Measurements from ENCODE around the gene SORCS3. TPM values are rescaled to one million over a fixed set of nuclear protein-coding genes. Genes with fewer than 3 reads are reported as not detected.

SORCS3 gene
- total RNA-seq, 2 experiments from 2014 or later: not detected

DNA sequence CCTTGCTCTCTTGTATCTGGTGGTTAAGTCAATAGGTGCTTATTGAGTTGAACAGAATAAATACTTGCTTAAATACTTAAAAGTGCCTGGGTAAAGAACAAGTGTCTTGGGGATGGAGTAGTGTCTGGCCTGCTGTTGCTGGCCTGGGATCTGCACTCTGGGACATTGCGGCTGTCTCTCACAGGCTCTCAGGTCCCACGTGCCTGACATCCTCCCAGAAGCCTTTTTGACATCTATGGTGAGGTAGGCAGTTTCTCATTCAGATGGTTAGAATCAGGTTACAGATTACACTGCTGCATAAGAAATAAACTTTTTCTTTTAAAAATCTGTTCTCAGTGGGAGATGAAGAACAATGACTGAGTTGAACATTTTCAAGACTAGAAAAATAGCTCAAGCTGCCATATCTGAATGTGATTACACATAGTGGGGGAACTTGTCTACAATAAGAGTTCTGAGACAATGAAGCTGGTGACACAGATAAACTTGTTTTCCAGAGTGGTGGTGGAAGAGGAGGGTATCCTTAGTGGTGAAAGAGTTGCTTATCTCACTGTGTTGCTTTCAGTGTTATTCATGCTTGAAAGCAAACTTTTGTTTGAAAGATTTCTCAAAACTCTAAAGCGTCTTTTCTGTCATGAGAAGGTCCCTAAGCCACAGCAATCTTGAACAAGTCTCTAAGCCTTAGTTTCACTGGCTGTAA, 9.7 kb downstream of the SORCS3 start:
- ATAC-seq (no peak), DNase-seq (no peak)
- CTCF ChIA-PET: no interaction called here
- Mint-ChIP-seq H3K4me1 (ENCODE audit: low read depth) (no peaks in the 10 kb centered on the region), H3K27me3 (ENCODE audit: low read depth) (peaks cover 28% of the 10 kb centered on the region), H3K4me3 (no peak overlapping the region), H3K27ac (no peak overlapping the region), H3K9me3 (ENCODE audit: insufficient read depth) (no peaks in the 10 kb centered on the region), H3K36me3 (ENCODE audit: low read depth) (no peaks in the 10 kb centered on the region)
- POLR2A ChIA-PET: no interaction called here

DNA sequence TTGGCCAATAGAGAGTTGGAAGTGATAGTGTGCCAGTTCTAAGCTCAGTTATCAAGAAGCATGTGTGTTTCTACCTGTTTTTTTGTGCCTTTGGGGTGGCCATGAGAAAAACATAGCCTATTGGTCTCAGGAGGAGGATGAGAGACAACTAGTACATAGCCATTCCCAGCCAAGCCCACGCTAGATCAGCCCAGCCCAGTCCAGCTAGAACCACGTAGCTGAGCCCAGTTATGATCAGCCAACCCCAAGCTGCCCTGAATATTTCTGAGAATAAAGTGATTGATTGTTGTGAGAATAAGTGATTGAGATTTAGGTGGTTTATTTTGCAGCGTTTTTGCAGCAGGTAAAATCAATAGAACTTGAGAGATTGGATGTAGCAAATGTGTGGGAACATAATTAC, 15.9 kb downstream of the SORCS3 start:
- H3K27me3 Mint-ChIP-seq (ENCODE audit: low read depth): peaks cover 13% of the 10 kb centered on the region
- ATAC-seq: no peak
- no peak for DNase-seq
- POLR2A ChIA-PET: no interaction called here
- no peak overlapping the region for H3K27ac Mint-ChIP-seq
- no peaks in the 10 kb centered on the region for H3K9me3 Mint-ChIP-seq (ENCODE audit: insufficient read depth)
- CTCF ChIA-PET: no interaction called here
- no peak overlapping the region for H3K4me3 Mint-ChIP-seq
- no peaks in the 10 kb centered on the region for H3K4me1 Mint-ChIP-seq (ENCODE audit: low read depth)
- no peaks in the 10 kb centered on the region for H3K36me3 Mint-ChIP-seq (ENCODE audit: low read depth)

DNA sequence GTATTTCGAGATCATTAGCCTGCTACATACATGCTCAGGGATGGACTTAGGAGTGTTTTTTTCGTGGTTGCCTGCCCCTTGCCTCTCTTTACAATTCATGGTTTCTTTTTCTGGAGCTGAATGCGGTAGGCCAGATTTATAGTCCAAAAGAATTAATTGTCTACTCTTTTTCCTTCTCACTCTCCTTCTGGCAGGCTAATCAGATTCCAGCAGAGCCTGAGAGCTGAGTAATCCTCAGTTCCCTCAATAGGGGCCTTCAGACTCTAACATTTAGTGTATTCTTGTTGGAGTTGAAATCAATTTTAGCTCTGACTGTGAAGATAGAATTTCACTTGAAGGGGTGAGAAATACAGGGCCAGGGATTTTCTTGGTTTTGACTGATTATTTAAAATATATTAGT, 16.4 kb downstream of the SORCS3 start:
- ATAC-seq (no peak), DNase-seq (no peak)
- no peaks in the 10 kb centered on the region for H3K9me3 Mint-ChIP-seq (ENCODE audit: insufficient read depth)
- H3K27me3 Mint-ChIP-seq (ENCODE audit: low read depth): peaks cover 10% of the 10 kb centered on the region
- H3K4me3 Mint-ChIP-seq: no peak overlapping the region
- ChIA-PET CTCF (no interaction called here), POLR2A (no interaction called here)
- H3K36me3 Mint-ChIP-seq (ENCODE audit: low read depth): no peaks in the 10 kb centered on the region
- H3K27ac Mint-ChIP-seq: no peak overlapping the region
- no peaks in the 10 kb centered on the region for H3K4me1 Mint-ChIP-seq (ENCODE audit: low read depth)

DNA sequence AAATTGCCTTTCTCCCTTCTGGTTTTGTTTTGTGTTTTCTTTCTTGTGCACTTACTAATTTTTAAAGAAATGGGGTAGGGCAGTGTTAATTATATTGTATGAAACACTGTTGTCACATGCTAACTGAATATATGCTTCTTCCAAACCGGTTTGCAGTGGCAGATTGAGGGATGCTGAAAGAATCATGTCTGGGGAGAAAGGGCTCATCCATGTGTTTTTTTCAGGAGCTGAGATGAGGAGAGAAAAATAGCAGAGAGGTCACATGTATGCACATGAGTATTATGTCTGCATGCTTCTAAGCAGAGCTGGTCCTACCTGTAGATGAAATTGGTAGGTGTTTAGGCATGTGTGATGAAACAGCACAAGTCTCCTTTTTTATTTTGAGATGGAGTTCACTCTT, 17.0 kb downstream of the SORCS3 start:
- ATAC-seq: no peak
- no peak overlapping the region for H3K4me3 Mint-ChIP-seq
- CTCF ChIA-PET: no interaction called here
- POLR2A ChIA-PET: no interaction called here
- no peak overlapping the region for H3K27ac Mint-ChIP-seq
- no peaks in the 10 kb centered on the region for H3K9me3 Mint-ChIP-seq (ENCODE audit: insufficient read depth)
- no peaks in the 10 kb centered on the region for H3K36me3 Mint-ChIP-seq (ENCODE audit: low read depth)
- DNase-seq: no peak
- no peaks in the 10 kb centered on the region for H3K4me1 Mint-ChIP-seq (ENCODE audit: low read depth)
- peaks cover 8% of the 10 kb centered on the region for H3K27me3 Mint-ChIP-seq (ENCODE audit: low read depth)

DNA sequence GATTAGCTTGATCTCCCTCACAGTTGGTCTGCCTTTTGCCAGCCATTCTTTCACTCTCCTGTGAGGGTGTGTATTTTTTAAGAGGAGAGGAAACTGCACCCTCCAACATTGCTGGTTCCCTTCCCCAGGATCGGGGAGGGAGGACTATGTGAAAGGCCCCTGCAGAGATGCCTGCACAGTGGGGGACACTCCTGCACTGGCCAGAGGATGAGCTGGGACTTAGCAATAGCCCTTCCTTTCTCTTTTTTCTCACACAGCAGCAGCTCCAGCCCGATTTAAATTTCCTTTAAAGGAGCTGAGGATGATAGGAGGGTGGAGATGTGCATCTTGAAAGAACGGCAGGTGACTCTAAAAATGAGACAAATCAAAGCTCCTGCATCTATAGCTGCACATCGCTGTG, 18.7 kb downstream of the SORCS3 start:
- ATAC-seq (no peak), DNase-seq (no peak)
- H3K4me3 Mint-ChIP-seq: no peak overlapping the region
- peaks cover 6% of the 10 kb centered on the region for H3K27me3 Mint-ChIP-seq (ENCODE audit: low read depth)
- ChIA-PET POLR2A (no interaction called here), CTCF (no interaction called here)
- no peaks in the 10 kb centered on the region for H3K36me3 Mint-ChIP-seq (ENCODE audit: low read depth)
- no peaks in the 10 kb centered on the region for H3K9me3 Mint-ChIP-seq (ENCODE audit: insufficient read depth)
- no peak overlapping the region for H3K27ac Mint-ChIP-seq
- no peaks in the 10 kb centered on the region for H3K4me1 Mint-ChIP-seq (ENCODE audit: low read depth)

DNA sequence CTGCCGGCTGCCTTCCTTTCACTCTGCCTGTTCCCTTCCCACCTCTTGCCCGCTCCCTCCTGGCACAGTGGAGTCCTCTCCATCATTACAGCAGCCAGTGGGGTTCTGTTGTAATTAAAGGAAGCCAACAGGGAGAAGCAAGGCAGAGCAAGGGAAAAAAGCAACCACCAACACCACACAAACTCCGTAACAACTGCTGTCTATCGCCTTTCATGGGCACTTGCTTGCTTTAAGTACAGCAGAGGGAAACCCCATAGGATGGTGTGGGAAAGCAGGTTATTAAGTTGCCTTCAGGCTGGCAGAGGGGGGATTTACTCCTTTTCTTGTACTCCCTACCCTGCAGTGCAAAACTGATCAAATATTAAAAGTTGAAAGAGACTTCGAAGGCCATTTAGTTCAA, 22.0 kb downstream of the SORCS3 start:
- DNase-seq (no peak), ATAC-seq (no peak)
- ChIA-PET POLR2A (no interaction called here), CTCF (no interaction called here)
- H3K4me1 Mint-ChIP-seq (ENCODE audit: low read depth): no peaks in the 10 kb centered on the region
- no peaks in the 10 kb centered on the region for H3K9me3 Mint-ChIP-seq (ENCODE audit: insufficient read depth)
- no peak overlapping the region for H3K27ac Mint-ChIP-seq
- no peak overlapping the region for H3K4me3 Mint-ChIP-seq
- H3K36me3 Mint-ChIP-seq (ENCODE audit: low read depth): no peaks in the 10 kb centered on the region
- H3K27me3 Mint-ChIP-seq (ENCODE audit: low read depth): peaks cover 4% of the 10 kb centered on the region

DNA sequence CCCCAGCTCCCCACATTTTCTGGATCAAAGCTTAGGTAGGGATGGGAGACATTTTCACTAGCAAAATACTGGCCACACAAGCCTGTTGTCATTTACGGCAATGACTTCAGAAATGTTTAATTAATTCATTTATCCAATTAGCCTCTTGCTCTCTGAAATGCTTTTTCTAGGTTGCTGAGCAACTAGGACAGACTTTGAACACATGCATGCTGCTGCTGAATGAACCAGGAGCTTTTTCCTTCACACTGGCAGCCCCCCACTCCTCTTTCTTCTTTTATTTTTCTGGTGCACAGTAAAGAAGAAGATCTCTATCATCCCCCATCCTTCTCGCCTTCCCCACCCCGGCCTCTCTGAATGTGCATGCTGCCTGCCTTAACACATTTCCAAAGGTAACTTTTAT, 22.5 kb downstream of the SORCS3 start:
- DNase-seq (no peak), ATAC-seq (no peak)
- ChIA-PET POLR2A (no interaction called here), CTCF (no interaction called here)
- Mint-ChIP-seq H3K9me3 (ENCODE audit: insufficient read depth) (no peaks in the 10 kb centered on the region), H3K4me1 (ENCODE audit: low read depth) (no peaks in the 10 kb centered on the region), H3K36me3 (ENCODE audit: low read depth) (no peaks in the 10 kb centered on the region), H3K27me3 (ENCODE audit: low read depth) (peaks cover 4% of the 10 kb centered on the region), H3K27ac (no peak overlapping the region), H3K4me3 (no peak overlapping the region)

DNA sequence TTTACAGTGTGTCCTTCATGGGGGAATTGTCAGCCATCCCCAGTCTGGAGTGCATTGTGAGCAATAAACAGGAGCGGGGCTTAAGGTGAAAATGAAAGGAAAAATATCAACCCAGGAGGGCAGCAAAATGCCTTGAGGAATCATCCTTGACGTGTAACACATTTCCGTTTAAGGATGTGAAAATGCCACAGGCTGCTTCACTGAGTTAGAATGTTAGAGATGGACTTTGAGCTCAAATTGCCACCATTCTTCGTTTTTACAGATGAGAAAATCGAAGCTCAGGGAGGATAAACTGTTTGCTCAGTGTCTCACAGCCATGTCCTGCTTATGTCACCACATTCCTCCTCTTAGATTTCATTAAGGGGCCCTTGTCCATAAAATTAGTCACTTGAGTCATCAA, 23.1 kb downstream of the SORCS3 start:
- H3K9me3 Mint-ChIP-seq (ENCODE audit: insufficient read depth): no peaks in the 10 kb centered on the region
- H3K27me3 Mint-ChIP-seq (ENCODE audit: low read depth): peaks cover 4% of the 10 kb centered on the region
- H3K4me3 Mint-ChIP-seq: no peak overlapping the region
- DNase-seq (no peak), ATAC-seq (no peak)
- no peaks in the 10 kb centered on the region for H3K4me1 Mint-ChIP-seq (ENCODE audit: low read depth)
- H3K36me3 Mint-ChIP-seq (ENCODE audit: low read depth): no peaks in the 10 kb centered on the region
- no peak overlapping the region for H3K27ac Mint-ChIP-seq
- ChIA-PET CTCF (no interaction called here), POLR2A (no interaction called here)

DNA sequence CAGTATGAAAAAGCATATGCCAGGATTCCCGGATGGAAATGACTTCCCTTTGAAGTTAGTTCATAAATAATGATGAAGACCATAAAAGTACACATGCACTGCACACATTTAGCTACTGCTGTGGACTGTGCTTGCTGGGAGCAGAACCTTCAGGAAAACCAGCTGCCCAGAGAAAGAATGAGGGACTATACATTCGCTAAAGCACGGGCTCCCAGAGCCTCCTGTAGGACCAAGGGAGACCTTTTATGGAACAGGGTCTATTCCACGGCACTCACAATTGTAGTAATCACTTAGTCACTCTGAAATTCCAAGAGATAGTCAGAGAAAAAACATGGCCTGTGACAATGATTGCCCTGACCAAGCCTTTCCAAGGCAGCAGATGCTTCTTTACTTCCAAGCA, 24.1 kb downstream of the SORCS3 start:
- ChIA-PET CTCF (no interaction called here), POLR2A (no interaction called here)
- H3K9me3 Mint-ChIP-seq (ENCODE audit: insufficient read depth): no peaks in the 10 kb centered on the region
- H3K27me3 Mint-ChIP-seq (ENCODE audit: low read depth): peaks cover 2% of the 10 kb centered on the region
- H3K36me3 Mint-ChIP-seq (ENCODE audit: low read depth): no peaks in the 10 kb centered on the region
- no peaks in the 10 kb centered on the region for H3K4me1 Mint-ChIP-seq (ENCODE audit: low read depth)
- H3K27ac Mint-ChIP-seq: no peak overlapping the region
- DNase-seq: no peak
- ATAC-seq: no peak
- H3K4me3 Mint-ChIP-seq: no peak overlapping the region

DNA sequence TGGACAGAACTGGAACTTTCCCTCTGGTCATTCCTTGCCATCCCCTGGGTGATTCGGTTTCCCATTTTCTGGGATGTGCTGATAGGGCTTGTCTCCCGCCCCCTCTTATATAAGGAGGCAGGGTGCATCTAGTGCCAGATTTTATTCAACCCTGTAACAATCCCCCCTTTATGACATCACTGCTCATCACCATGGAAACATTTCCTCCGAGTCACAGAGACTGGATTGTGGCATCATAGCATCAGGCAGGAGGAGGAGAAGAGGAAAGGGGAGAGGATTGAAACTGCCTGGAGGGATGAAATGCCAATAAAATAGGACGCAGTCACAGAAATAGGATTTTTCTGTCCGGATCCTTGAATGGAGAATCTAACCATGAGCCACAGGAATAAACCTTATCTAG, 25.0 kb downstream of the SORCS3 start:
- CTCF ChIA-PET: no interaction called here
- POLR2A ChIA-PET: no interaction called here

DNA sequence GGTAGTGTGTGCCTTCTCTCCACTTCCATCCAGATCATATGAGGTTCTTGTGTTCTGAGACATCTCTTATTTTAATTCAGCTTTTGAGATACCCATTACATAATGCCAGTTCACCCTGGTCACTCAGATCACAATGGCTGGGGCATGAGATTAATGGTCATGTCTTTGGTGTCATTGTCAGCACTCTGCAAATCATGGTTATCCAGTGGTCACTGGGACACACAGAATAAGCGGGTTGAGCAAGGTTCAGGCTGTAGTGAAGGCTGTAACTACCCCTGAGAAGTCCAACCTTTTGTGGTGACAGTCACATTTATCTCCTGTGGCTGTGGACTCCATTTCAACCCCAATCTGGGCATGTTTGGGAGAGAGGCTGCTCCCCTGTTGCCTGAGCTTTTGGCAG, 35.8 kb downstream of the SORCS3 start:
- H3K36me3 Mint-ChIP-seq (ENCODE audit: low read depth): no peaks in the 10 kb centered on the region
- no peak overlapping the region for H3K27ac Mint-ChIP-seq
- H3K4me1 Mint-ChIP-seq (ENCODE audit: low read depth): no peaks in the 10 kb centered on the region
- H3K27me3 Mint-ChIP-seq (ENCODE audit: low read depth): peaks cover 20% of the 10 kb centered on the region
- ChIA-PET POLR2A (no interaction called here), CTCF (interaction anchor here (1.1 kb wide), 1 partner anchor 62 kb away, joined by 3 read pairs; no protein-coding TSS in a partner anchor)
- H3K4me3 Mint-ChIP-seq: no peak overlapping the region
- no peaks in the 10 kb centered on the region for H3K9me3 Mint-ChIP-seq (ENCODE audit: insufficient read depth)
- ATAC-seq (no peak), DNase-seq (no peak)

More for the DNA sequence above, 25.0 kb downstream of the SORCS3 start:
- Mint-ChIP-seq H3K27ac (no peak overlapping the region), H3K27me3 (ENCODE audit: low read depth) (peaks cover 2% of the 10 kb centered on the region), H3K36me3 (ENCODE audit: low read depth) (no peaks in the 10 kb centered on the region), H3K4me1 (ENCODE audit: low read depth) (no peaks in the 10 kb centered on the region), H3K4me3 (no peak overlapping the region), H3K9me3 (ENCODE audit: insufficient read depth) (no peaks in the 10 kb centered on the region)
- ATAC-seq (no peak), DNase-seq (no peak)

DNA sequence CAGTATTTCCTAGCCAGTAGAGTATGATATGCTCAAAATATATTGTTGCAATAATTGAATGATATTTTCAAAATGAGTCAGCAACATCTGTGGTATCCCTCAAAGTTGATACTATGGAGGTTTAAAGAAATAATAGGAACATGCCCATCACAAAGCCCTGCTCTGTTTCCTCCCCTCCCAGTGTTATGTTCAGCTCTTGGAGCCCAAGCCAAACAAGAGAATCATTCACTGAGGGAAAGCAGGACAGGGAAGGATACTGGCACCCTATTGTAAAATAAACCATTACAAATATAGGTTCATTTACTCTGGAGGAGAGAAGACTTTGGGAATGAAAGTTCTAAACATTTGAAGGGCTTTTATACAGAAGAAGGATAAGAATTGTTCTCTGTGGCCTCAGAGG, 37.6 kb downstream of the SORCS3 start:
- POLR2A ChIA-PET: no interaction called here
- H3K36me3 Mint-ChIP-seq (ENCODE audit: low read depth): no peaks in the 10 kb centered on the region
- ATAC-seq (no peak), DNase-seq (no peak)
- no peaks in the 10 kb centered on the region for H3K4me1 Mint-ChIP-seq (ENCODE audit: low read depth)
- no peaks in the 10 kb centered on the region for H3K9me3 Mint-ChIP-seq (ENCODE audit: insufficient read depth)
- CTCF ChIA-PET: no interaction called here
- no peak overlapping the region for H3K27ac Mint-ChIP-seq
- H3K27me3 Mint-ChIP-seq (ENCODE audit: low read depth): peaks cover 17% of the 10 kb centered on the region
- no peak overlapping the region for H3K4me3 Mint-ChIP-seq

Measured in activated CD8-positive, alpha-beta T cell treated with anti-CD3 and anti-CD28 coated beads, Interleukin-2, amount 10 ng/mL, durations not matched to agents 7 days and 5 days (primary cell).